Liver (tissue), 9 donors: ENCODE data around the gene DUOXA1. TPM values are rescaled to one million over a fixed set of nuclear protein-coding genes. Genes with fewer than 3 reads are reported as not detected.

Source experiments
- DNase-seq: peaks from one replicate; pipeline ENCODE4 v3.0.0-alpha.2; 2017; ENCODE audit warnings: low spot score
- H3K27ac ChIP-seq, 2 donors: one replicate each; pipeline ENCODE4 v1.7.0; 2013; ENCODE audit warnings: inconsistent platforms in 2 of 2, low read length in 2 of 2, control low read depth in 1 of 2, low read depth in 1 of 2, mild to moderate bottlenecking in 1 of 2
- H3K27me3 ChIP-seq, 4 donors: one replicate each; pipeline versions ENCODE4 v1.6.1 to v1.7.0; 2013; ENCODE audit warnings: low read length in 3 of 4, inconsistent platforms in 1 of 4, mild to moderate bottlenecking in 1 of 4, moderate library complexity in 1 of 4; ENCODE audit not compliant: control insufficient read depth in 4 of 4, insufficient read depth in 4 of 4
- H3K36me3 ChIP-seq, 4 donors: one replicate each; pipeline versions ENCODE4 v1.6.1 to v1.7.0; 2013; ENCODE audit warnings: low read length in 3 of 4, mild to moderate bottlenecking in 3 of 4, low read depth in 1 of 4, moderate library complexity in 1 of 4; ENCODE audit not compliant: control insufficient read depth in 4 of 4, insufficient read depth in 3 of 4
- H3K4me1 ChIP-seq, 4 donors: one replicate each; pipeline versions ENCODE4 v1.6.1 to v1.7.0; 2013; ENCODE audit warnings: low read length in 3 of 4, mild to moderate bottlenecking in 3 of 4, moderate library complexity in 1 of 4; ENCODE audit not compliant: control insufficient read depth in 4 of 4, insufficient read depth in 4 of 4
- H3K4me3 ChIP-seq, 3 donors: one replicate each; pipeline versions ENCODE4 v1.6.1 to v1.7.0; 2013; ENCODE audit warnings: low read length in 3 of 3, control low read depth in 1 of 3, low read depth in 1 of 3, mild to moderate bottlenecking in 1 of 3
- H3K9ac ChIP-seq, 2 donors: one replicate each; pipeline ENCODE4 v1.7.0; 2013; ENCODE audit warnings: low read length in 2 of 2, mild to moderate bottlenecking in 2 of 2, moderate library complexity in 2 of 2, control low read depth in 1 of 2, low read depth in 1 of 2
- H3K9me3 ChIP-seq, 4 donors: one replicate each; pipeline versions ENCODE4 v1.6.1 to v1.7.0; 2013; ENCODE audit warnings: low read length in 3 of 4; ENCODE audit not compliant: control insufficient read depth in 4 of 4
- ATF3 ChIP-seq: IDR thresholded peaks from 2 replicates; pipeline ENCODE4 v1.6.1; 2016; ENCODE audit warnings: antibody characterized with exemption
- CTCF ChIP-seq: fragments of 150-350 bp; IDR thresholded peaks from 2 replicates; pipeline ENCODE4 v1.5.1; 2017; ENCODE audit warnings: improper control_type of control experiment, low read depth, low read length; ENCODE audit not compliant: missing input control
- EGR1 ChIP-seq, 2 donors: IDR thresholded peaks; 2 replicates each; pipeline ENCODE4 v1.6.1; 2016 to 2018; ENCODE audit warnings: antibody characterized with exemption in 2 of 2, low read depth in 2 of 2
- FOXA1 ChIP-seq: IDR thresholded peaks from 2 replicates; pipeline ENCODE4 v1.6.1; 2016; ENCODE audit warnings: antibody characterized with exemption
- FOXA2 ChIP-seq: IDR thresholded peaks from 2 replicates; pipeline ENCODE4 v1.6.1; 2016; ENCODE audit warnings: antibody characterized with exemption
- GABPA ChIP-seq, 2 donors: IDR thresholded peaks in 1 of 2; conservative IDR thresholded peaks in 1 of 2; 2 replicates each; pipeline ENCODE4 v1.6.1; 2016; ENCODE audit warnings: antibody characterized with exemption in 2 of 2, mild to moderate bottlenecking in 1 of 2, moderate library complexity in 1 of 2
- HNF4A ChIP-seq, 2 donors: conservative IDR thresholded peaks; 2 replicates each; pipeline ENCODE4 v1.6.1; 2016; ENCODE audit warnings: antibody characterized with exemption in 2 of 2, mild to moderate bottlenecking in 2 of 2
- HNF4G ChIP-seq: IDR thresholded peaks from 2 replicates; pipeline ENCODE4 v1.6.1; 2016; ENCODE audit warnings: antibody characterized with exemption
- JUND ChIP-seq, 2 donors: IDR thresholded peaks; 2 replicates each; pipeline ENCODE4 v1.6.1; 2016; ENCODE audit warnings: antibody characterized with exemption in 2 of 2
- MAX ChIP-seq: IDR thresholded peaks from 2 replicates; pipeline ENCODE4 v1.6.1; 2016; ENCODE audit warnings: antibody characterized with exemption
- NR2F2 ChIP-seq: IDR thresholded peaks from 2 replicates; pipeline ENCODE4 v1.6.1; 2016; ENCODE audit warnings: antibody characterized with exemption
- RAD21 ChIP-seq, 2 donors: IDR thresholded peaks; 2 replicates each; pipeline ENCODE4 v1.6.1; 2016; ENCODE audit warnings: antibody characterized with exemption in 2 of 2, mild to moderate bottlenecking in 2 of 2
- REST ChIP-seq: IDR thresholded peaks from 2 replicates; pipeline ENCODE4 v1.6.1; 2016; ENCODE audit warnings: antibody characterized with exemption, mild to moderate bottlenecking
- RXRA ChIP-seq, 2 donors: IDR thresholded peaks; 2 replicates each; pipeline ENCODE4 v1.6.1; 2017 to 2018; ENCODE audit warnings: antibody characterized with exemption in 2 of 2, mild to moderate bottlenecking in 1 of 2
- SP1 ChIP-seq: IDR thresholded peaks from 2 replicates; pipeline ENCODE4 v1.6.1; 2018; ENCODE audit warnings: antibody characterized with exemption, mild to moderate bottlenecking
- TAF1 ChIP-seq: conservative IDR thresholded peaks from 2 replicates; pipeline ENCODE4 v1.6.1; 2016; ENCODE audit warnings: antibody characterized with exemption, mild to moderate bottlenecking
- YY1 ChIP-seq: IDR thresholded peaks from 2 replicates; pipeline ENCODE4 v1.6.1; 2016; ENCODE audit warnings: antibody characterized with exemption, mild to moderate bottlenecking
- WGBS: extraction: QIAGEN DNeasy Blood & Tissue Kit; methylation state at CpG from one replicate; pipeline ENCODE4 v1.1.7; 2013; 5-methylcytosine and 5-hydroxymethylcytosine counted together
- polyA plus RNA-seq, 2 donors: library from polyadenylated mRNA; stranded (reverse) in 1 of 2; unstranded in 1 of 2; fragments of 200-250 nt in 1 of 2; fragments of >200 nt in 1 of 2; fragmentation: Nextera tagmentation in 1 of 2; extraction: Ambion mirVana in 1 of 2; gene quantifications; one replicate each; pipeline versions ENCODE4 v1.2.1 to v1.2.3, GENCODE V29; 2013 to 2015
- total RNA-seq, 2 donors: library from RNA; depleted of rRNA; stranded (reverse); fragments of >200 nt; gene quantifications; one replicate each; pipeline ENCODE4 v1.2.3, GENCODE V29; 2014
- donor health status: healthy.
- donor health status: healthy.
- donor health status: healthy.
- donor health status: healthy.
- donor health status: healthy.

The DUOXA1 gene
- total and polyA plus RNA-seq, 4 donors = 0.02 TPM; not detected in 3

GRCh38 chr15:45093013-45093412 is 36.7 kb downstream of the DUOXA1 start:
- 90% methylated on average over 4 of the region's 4 CpGs for whole genome bisulfite sequencing

More at GRCh38 chr15:45093013-45093412, 36.7 kb downstream of the DUOXA1 start:
- DNase-seq = no peak
- TF ChIP-seq HNF4A (conservative IDR thresholded peaks at IDR 0.05) = no peak
- TF ChIP-seq GABPA (IDR thresholded peaks at IDR 0.05 in 1 of 2, conservative IDR thresholded peaks at IDR 0.05 in 1 of 2) = no peak
- TF ChIP-seq EGR1 (IDR thresholded peaks at IDR 0.05; ENCODE audit: low read depth in 2 of 2) = no peak
- TF ChIP-seq REST = no peak
- TF ChIP-seq JUND (IDR thresholded peaks at IDR 0.05) = no peak
- TF ChIP-seq NR2F2 = no peak
- no peak for TF ChIP-seq YY1
- no peak for TF ChIP-seq HNF4G
- no peak for TF ChIP-seq FOXA2
- no peak for TF ChIP-seq ATF3
- TF ChIP-seq SP1 = no peak
- TF ChIP-seq MAX = no peak
- TF ChIP-seq RAD21 (IDR thresholded peaks at IDR 0.05) = no peak
- TF ChIP-seq TAF1 = no peak
- no peak for TF ChIP-seq RXRA (IDR thresholded peaks at IDR 0.05)
- no peak for TF ChIP-seq FOXA1
- no peak for TF ChIP-seq CTCF
- H3K27me3 ChIP-seq = no peaks in the 10 kb centered on the region
- H3K9me3 ChIP-seq = no peaks in the 10 kb centered on the region
- no peak overlapping the region for H3K4me3 ChIP-seq
- no peak overlapping the region for H3K27ac ChIP-seq
- H3K4me1 ChIP-seq = no peaks in the 10 kb centered on the region
- no peaks in the 10 kb centered on the region for H3K36me3 ChIP-seq
- no peak overlapping the region for H3K9ac ChIP-seq
